Thoracic aorta (tissue), 2 donors: Measurements from ENCODE around the gene HSD17B14. TPM values are rescaled to one million over a fixed set of nuclear protein-coding genes. Genes with fewer than 3 reads are reported as not detected.
A peak's percentile ranks its signal among the peaks of the same experiment; 100 is the strongest.

Experiments
- ATAC-seq: fragments of 150-250 bp; one replicate; pipeline ENCODE4 v1.8.0; 2017; ENCODE audit warnings: low read depth; ENCODE audit not compliant: insufficient number of reproducible peaks, low FRiP score
- DNase-seq: peaks from one replicate; pipeline ENCODE4 v3.0.0-alpha.2; 2020; ENCODE audit warnings: low spot score
- H3K27ac ChIP-seq, 2 donors: fragments of 200-600 bp; sonication (generic); 1 replicate in 1 of 2; 2 replicates in 1 of 2; pipeline ENCODE4 v1.5.1; 2016; ENCODE audit warnings: mild to moderate bottlenecking in 2 of 2, moderate library complexity in 2 of 2
- H3K27me3 ChIP-seq: fragments of 200-600 bp; sonication (generic); replicated peaks from 2 replicates; pipeline ENCODE4 v1.6.0; 2016; ENCODE audit warnings: mild to moderate bottlenecking; ENCODE audit not compliant: insufficient read depth
- H3K36me3 ChIP-seq: fragments of 200-600 bp; sonication (generic); one replicate; pipeline ENCODE4 v1.5.1; 2016
- H3K4me1 ChIP-seq, 2 donors: fragments of 200-600 bp; sonication (generic); 1 replicate in 1 of 2; 2 replicates in 1 of 2; pipeline versions ENCODE4 v1.5.1 to v1.6.0; 2016; ENCODE audit warnings: low read depth in 2 of 2, mild to moderate bottlenecking in 1 of 2; ENCODE audit not compliant: control insufficient read depth in 1 of 2
- H3K4me3 ChIP-seq: fragments of 200-600 bp; sonication (generic); 2 replicates; pipeline ENCODE4 v1.5.1; 2016; ENCODE audit warnings: mild to moderate bottlenecking
- H3K9me3 ChIP-seq: fragments of 200-600 bp; sonication (generic); 2 replicates; pipeline ENCODE4 v1.5.1; 2016
- CTCF ChIP-seq: fragments of 200-600 bp; sonication (generic); IDR thresholded peaks from one replicate; pipeline ENCODE4 v1.5.1; 2019; ENCODE audit warnings: antibody characterized with exemption
- total RNA-seq, 2 donors: library from RNA; depleted of rRNA; stranded (reverse); fragments of >200 nt; gene quantifications; one replicate each; pipeline versions ENCODE4 v1.1.0 to v1.2.3, GENCODE V29; 2016

The HSD17B14 gene
- total RNA-seq, 2 donors from 2014 or later, result 10.2 to 16.8 TPM

DNA sequence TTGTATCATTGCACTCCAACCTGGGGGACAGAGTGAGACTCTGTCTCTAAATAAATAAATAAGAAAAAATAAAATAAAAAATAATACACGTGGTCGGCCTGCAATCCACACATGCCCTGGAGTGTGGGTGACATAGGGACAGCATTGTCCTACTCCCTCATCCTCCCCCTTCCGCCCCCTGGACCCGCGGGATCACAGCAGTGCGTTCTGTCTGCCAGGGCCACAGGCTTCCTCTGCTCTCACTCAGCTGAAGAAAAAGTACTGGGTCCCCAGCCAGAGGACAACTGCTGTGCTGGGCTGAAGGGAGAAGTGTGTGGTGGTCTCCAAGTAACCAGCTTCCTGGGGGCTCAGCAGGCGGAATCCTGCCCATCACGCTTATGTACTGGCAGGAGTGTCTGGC, 31.8 kb downstream of the HSD17B14 start:
- Histone ChIP-seq H3K9me3 (no peaks in the 10 kb centered on the region), H3K27me3 (no peaks in the 10 kb centered on the region), H3K27ac (no peak overlapping the region), H3K4me1 (peaks cover 0 to 8% of the 10 kb centered on the region in 2 donors), H3K36me3 (peaks cover 5% of the 10 kb centered on the region), H3K4me3 (no peak overlapping the region)
- no peak for TF ChIP-seq CTCF
- DNase-seq, result no peak
- ATAC-seq, result no peak

GRCh38 chr19:48802623-48803022, 33.7 kb downstream of the HSD17B14 start:
- no peaks in the 10 kb centered on the region for H3K9me3 ChIP-seq
- no peak for ATAC-seq
- H3K27ac ChIP-seq, result no peak overlapping the region
- no peak overlapping the region for H3K4me3 ChIP-seq
- DNase-seq, result no peak
- H3K27me3 ChIP-seq, result no peaks in the 10 kb centered on the region
- no peak for TF ChIP-seq CTCF
- peaks cover 6% of the 10 kb centered on the region for H3K36me3 ChIP-seq
- H3K4me1 ChIP-seq, result peaks cover 0 to 6% of the 10 kb centered on the region in 2 donors

DNA sequence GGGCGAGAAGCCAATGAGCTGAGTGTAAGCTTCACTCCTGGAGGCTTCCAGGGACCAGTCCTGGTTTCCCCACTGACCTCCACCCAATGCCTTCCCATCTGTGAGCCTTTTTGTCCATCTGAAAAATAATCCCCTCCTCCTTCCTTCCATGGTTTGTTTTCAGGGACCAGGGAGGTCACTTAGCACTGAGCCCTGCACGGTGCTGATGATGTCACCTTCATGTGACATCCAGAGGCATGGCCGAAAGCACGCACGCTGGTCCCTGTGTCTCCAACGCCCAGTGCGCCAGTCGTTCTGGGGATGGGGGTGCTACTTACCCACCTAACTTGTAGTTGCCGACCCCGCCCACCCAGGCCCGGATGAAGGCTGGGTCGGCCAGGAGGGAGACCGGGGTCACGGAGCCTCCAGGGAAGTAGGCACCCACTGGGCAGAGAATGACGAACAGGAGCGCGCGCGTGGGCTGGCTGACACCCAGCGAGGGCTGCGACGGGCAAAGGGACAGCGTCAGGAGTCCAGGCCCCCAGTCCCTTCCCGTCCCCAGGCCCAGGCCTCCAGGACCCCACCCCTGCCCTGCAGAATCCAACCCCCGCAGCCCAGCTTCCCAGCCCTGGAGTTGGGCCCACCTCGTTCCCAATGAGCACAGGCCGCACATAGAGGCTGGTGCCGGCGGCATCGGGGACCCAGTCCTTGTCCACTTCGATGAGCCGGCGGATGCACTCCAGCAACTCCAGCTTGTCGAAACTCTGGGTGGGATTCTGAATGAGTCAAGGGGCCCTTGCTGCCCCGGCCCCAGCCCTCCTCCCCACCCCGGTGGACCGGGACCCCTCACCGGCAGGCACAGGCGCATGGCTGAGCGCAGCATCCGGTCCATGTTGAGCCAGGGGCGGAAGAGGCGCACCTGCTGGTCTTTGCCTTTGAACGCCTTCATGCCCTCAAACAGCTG, 36.7 kb downstream of the HSD17B14 start:
- Histone ChIP-seq H3K9me3 (no peaks in the 10 kb centered on the region), H3K36me3 (peaks cover 6% of the 10 kb centered on the region), H3K4me3 (no peak overlapping the region), H3K27ac (no peak overlapping the region), H3K4me1 (peaks cover 7 to 14% of the 10 kb centered on the region in 2 donors), H3K27me3 (no peaks in the 10 kb centered on the region)
- TF ChIP-seq CTCF, result no peak
- DNase-seq (no peak), ATAC-seq (no peak)

GRCh38 chr19:48798937-48799336, 37.4 kb downstream of the HSD17B14 start:
- ATAC-seq, result no peak
- H3K36me3 ChIP-seq, result peaks cover 6% of the 10 kb centered on the region

More at GRCh38 chr19:48798937-48799336, 37.4 kb downstream of the HSD17B14 start:
- no peak for DNase-seq
- no peak for TF ChIP-seq CTCF
- H3K27me3 ChIP-seq, result no peaks in the 10 kb centered on the region
- H3K27ac ChIP-seq, result peak overlapping the region in 1 of 2 donors; percentile 38
- H3K4me1 ChIP-seq, result peaks cover 7 to 16% of the 10 kb centered on the region in 2 donors
- no peaks in the 10 kb centered on the region for H3K9me3 ChIP-seq
- H3K4me3 ChIP-seq, result no peak overlapping the region
